GM12878 (cell line): ENCODE data around the gene GOT2. TPM values are rescaled to one million over a fixed set of nuclear protein-coding genes. Genes with fewer than 3 reads are reported as not detected.

Experiments
- BCL11A ChIP-seq: IDR thresholded peaks from 2 replicates; pipeline ENCODE4 v1.6.1; 2011; ENCODE audit warnings: low read depth, low read length
- CHD1 ChIP-seq: IDR thresholded peaks from 2 replicates; pipeline ENCODE4 v1.6.1; 2012; ENCODE audit warnings: low read depth, low read length, improper control_type of control experiment
- IRF4 ChIP-seq: IDR thresholded peaks from 2 replicates; pipeline ENCODE4 v1.6.1; 2011; ENCODE audit warnings: low read depth, low read length
- KDM1A ChIP-seq: fragments of 200-600 bp; sonication (generic); IDR thresholded peaks from 2 replicates; pipeline ENCODE4 v1.6.1; 2016; ENCODE audit warnings: borderline replicate concordance
- MYB ChIP-seq: fragments of 150-350 bp; IDR thresholded peaks from 2 replicates; pipeline ENCODE4 v1.6.1; 2014; ENCODE audit warnings: mild to moderate bottlenecking, low read depth, low read length, borderline replicate concordance
- NFYA ChIP-seq: IDR thresholded peaks from 2 replicates; pipeline ENCODE4 v1.6.1; 2011; ENCODE audit warnings: low read depth, mild to moderate bottlenecking, low read length, improper control_type of control experiment, borderline replicate concordance
- PAX5 ChIP-seq: IDR thresholded peaks from 2 replicates; pipeline ENCODE4 v1.6.1; 2011; ENCODE audit warnings: low read depth, low read length, borderline replicate concordance
- TAF1 ChIP-seq: IDR thresholded peaks from 2 replicates; pipeline ENCODE4 v1.6.1; 2011; ENCODE audit warnings: mild to moderate bottlenecking, low read depth, low read length, borderline replicate concordance
- TARDBP ChIP-seq: IDR thresholded peaks from 2 replicates; pipeline ENCODE4 v1.6.1; 2016; ENCODE audit warnings: borderline replicate concordance
- TCF3 ChIP-seq: IDR thresholded peaks from 2 replicates; pipeline ENCODE4 v1.6.1; 2012; ENCODE audit warnings: low read depth, mild to moderate bottlenecking, low read length, borderline replicate concordance; ENCODE audit not compliant: insufficient read depth
- YY1 ChIP-seq: IDR thresholded peaks from 2 replicates; pipeline ENCODE4 v1.6.1; 2011; ENCODE audit warnings: low read depth, mild to moderate bottlenecking, low read length
- ZBTB11 ChIP-seq: fragments of 450-650 bp; formaldehyde crosslinking; IDR thresholded peaks from 2 replicates; pipeline ENCODE4 v1.5.0; 2022; ENCODE audit warnings: mild to moderate bottlenecking, missing genetic modification characterization
- ZBTB40 ChIP-seq: fragments of 450-650 bp; IDR thresholded peaks from 2 replicates; pipeline ENCODE4 v1.6.1; 2016; ENCODE audit warnings: mild to moderate bottlenecking, moderate library complexity, borderline replicate concordance
- ZNF207 ChIP-seq: fragments of 450-650 bp; IDR thresholded peaks from 2 replicates; pipeline ENCODE4 v1.6.1; 2014; ENCODE audit warnings: antibody characterized with exemption, mild to moderate bottlenecking, borderline replicate concordance
- ZNF687 ChIP-seq: fragments of 450-650 bp; IDR thresholded peaks from 2 replicates; pipeline ENCODE4 v1.6.1; 2017; ENCODE audit warnings: mild to moderate bottlenecking, moderate library complexity
- ZZZ3 ChIP-seq: IDR thresholded peaks from 2 replicates; pipeline ENCODE4 v1.6.1; 2011; ENCODE audit warnings: low read depth; ENCODE audit not compliant: control insufficient read depth, insufficient read length
- polyA plus RNA-seq, 11 experiments: library from polyadenylated mRNA; depleted of rRNA in 4 of 11; unstranded in 6 of 11; stranded (reverse) in 5 of 11; fragments of >200 nt; fragmentation: Nextera tagmentation in 4 of 11; fragmentation: Illumina TruSeq in 1 of 11; extraction: Ambion mirVana in 4 of 11; extraction: Trizol in 1 of 11; gene quantifications; 1 replicate in 1 of 11; 2 replicates in 10 of 11; pipeline versions ENCODE4 v1.2.1 to v1.2.3, GENCODE V29; 2011 to 2016; ENCODE audit warnings: inconsistent platforms in 2 of 11, missing spikeins in 2 of 11, low read depth in 1 of 11
- total RNA-seq, 4 experiments: library from RNA; depleted of rRNA in 3 of 4; stranded (reverse); fragments of >200 nt in 3 of 4; fragmentation: Illumina TruSeq in 1 of 4; extraction: Trizol in 1 of 4; gene quantifications; 2 replicates each; pipeline versions ENCODE4 v1.2.1 to v1.2.3, GENCODE V29; 2013 to 2021
- TF ChIP-seq, protein P1 (sequence below): fragments of 450-650 bp; IDR thresholded peaks from 2 replicates; pipeline ENCODE4 v1.6.1; 2014; ENCODE audit warnings: mild to moderate bottlenecking

Gene GOT2
- total and polyA plus RNA-seq, 10 of the 15 experiments (the other 5 are each of a cell fraction or from before 2014, with no cell fraction given), result 41.7 to 235 (median 83.7) TPM

DNA sequence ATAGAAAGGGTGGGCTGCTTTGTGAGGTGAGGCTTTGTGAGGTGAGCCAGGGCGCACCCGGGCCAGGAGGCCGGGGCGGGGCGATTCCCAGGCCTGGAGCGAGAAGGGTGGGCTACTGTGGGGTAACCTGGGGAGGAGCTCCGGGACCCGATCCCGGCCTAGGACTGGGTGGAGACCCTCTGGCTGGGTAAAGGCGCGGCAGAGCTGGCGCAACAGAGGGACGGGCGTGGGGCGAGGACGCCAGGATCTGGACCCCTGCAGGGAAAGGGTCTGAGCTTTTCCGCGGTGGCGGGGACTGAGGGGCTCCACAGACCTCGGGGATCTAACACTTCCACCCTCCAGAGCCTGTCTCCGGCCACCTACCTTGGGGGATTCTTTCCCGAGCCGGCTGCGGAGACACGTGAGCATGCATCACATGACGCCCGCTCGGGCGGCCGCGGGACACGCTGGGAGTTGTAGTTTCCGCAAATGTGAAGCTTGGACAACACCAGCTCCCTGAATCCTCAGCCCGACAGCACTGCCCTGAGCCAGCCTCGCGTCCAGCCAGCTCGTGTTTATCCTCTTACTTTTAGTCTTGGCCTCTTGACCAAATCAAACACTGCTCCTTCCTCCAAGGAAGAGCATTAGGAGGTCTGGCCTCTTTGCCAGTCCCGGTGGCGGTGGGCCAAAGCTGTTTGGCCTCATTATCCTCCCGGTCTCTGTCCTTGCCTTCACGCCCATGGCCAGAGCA, 49.6 kb downstream of the GOT2 start, which contains the start of gene SLC38A7 (continued):
- no peak for TF ChIP-seq ZNF687
- TF ChIP-seq PAX5, result no peak
- TF ChIP-seq NFYA, result no peak
- TF ChIP-seq ZZZ3, result no peak
- TF ChIP-seq ZBTB40, result 0 out of 2 replicates have a peak, but pooled peaks have one; percentile 18
- TF ChIP-seq TARDBP, result peak; percentile 92; the same call in 1 of the 2 replicates
- TF ChIP-seq TAF1, result no peak
- no peak for TF ChIP-seq CHD1
- TF ChIP-seq YY1, result peak; percentile 84
- no peak for TF ChIP-seq BCL11A
- no peak for TF ChIP-seq ZBTB11 (CRISPR knock-in tag)
- no peak for TF ChIP-seq TCF3
- TF ChIP-seq, protein P1, sequence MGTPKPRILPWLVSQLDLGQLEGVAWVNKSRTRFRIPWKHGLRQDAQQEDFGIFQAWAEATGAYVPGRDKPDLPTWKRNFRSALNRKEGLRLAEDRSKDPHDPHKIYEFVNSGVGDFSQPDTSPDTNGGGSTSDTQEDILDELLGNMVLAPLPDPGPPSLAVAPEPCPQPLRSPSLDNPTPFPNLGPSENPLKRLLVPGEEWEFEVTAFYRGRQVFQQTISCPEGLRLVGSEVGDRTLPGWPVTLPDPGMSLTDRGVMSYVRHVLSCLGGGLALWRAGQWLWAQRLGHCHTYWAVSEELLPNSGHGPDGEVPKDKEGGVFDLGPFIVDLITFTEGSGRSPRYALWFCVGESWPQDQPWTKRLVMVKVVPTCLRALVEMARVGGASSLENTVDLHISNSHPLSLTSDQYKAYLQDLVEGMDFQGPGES, result 0 out of 2 replicates have a peak, but pooled peaks have one; percentile 18
- TF ChIP-seq KDM1A, result no peak
- 0 out of 2 replicates have a peak, but pooled peaks have one; percentile 27 for TF ChIP-seq IRF4
- 0 out of 2 replicates have a peak, but pooled peaks have one; percentile 29 for TF ChIP-seq ZNF207
- no peak for TF ChIP-seq MYB
